Measurements from ENCODE around the gene HNRNPDL.
A peak's percentile ranks its signal among the peaks of the same experiment; 100 is the strongest.
"Not testable (repeated sequence)": the region's sequence is repeated elsewhere in the genome, so short reads cannot be mapped to it uniquely, and the experiment has no call there.

Gene HNRNPDL

GRCh38 chr4:82430193-82430963 lies at the start of gene HNRNPDL, which contains the start of gene ENOPH1:
Gene HNRNPDL (minus strand): TSS chr4:82430462. CDS start chr4:82429690, 772 bp downstream.
Gene ENOPH1 (plus strand): TSS chr4:82430590. CDS start chr4:82430830, 240 bp downstream.
- DNase-seq: peak; percentile 83 to 98

GRCh38 chr4:82479562-82479961 lies 49.3 kb upstream of the HNRNPDL start:
- no peak for DNase-seq

- DNase-seq: not testable (repeated sequence)
Measured at GRCh38 chr4:82477469-82477868, 47.2 kb upstream of the HNRNPDL start.

- DNase-seq: not testable (repeated sequence)
Measured at GRCh38 chr4:82475931-82476330, 45.7 kb upstream of the HNRNPDL start.

- DNase-seq: no peak
Measured at GRCh38 chr4:82473621-82474164, 43.4 kb upstream of the HNRNPDL start.

- not testable (repeated sequence) for DNase-seq
Measured at GRCh38 chr4:82473080-82473479, 42.8 kb upstream of the HNRNPDL start.

- DNase-seq: no peak
Measured at GRCh38 chr4:82469791-82470345, 39.6 kb upstream of the HNRNPDL start.

- DNase-seq: no peak
Measured at GRCh38 chr4:82467471-82467870, 37.2 kb upstream of the HNRNPDL start.

GRCh38 chr4:82463221-82463620 lies 33.0 kb upstream of the HNRNPDL start:
- no peak for DNase-seq

GRCh38 chr4:82462415-82462831 lies 32.2 kb upstream of the HNRNPDL start:
- peak; percentile 65 to 81 for DNase-seq

GRCh38 chr4:82461710-82462109 lies 31.4 kb upstream of the HNRNPDL start:
- no peak for DNase-seq

GRCh38 chr4:82458729-82459128 lies 28.5 kb upstream of the HNRNPDL start:
- DNase-seq: no peak

GRCh38 chr4:82457266-82457665 lies 27.0 kb upstream of the HNRNPDL start:
- no peak for DNase-seq

GRCh38 chr4:82452026-82452425 lies 21.8 kb upstream of the HNRNPDL start:
- DNase-seq: no peak

- DNase-seq: no peak
Measured at GRCh38 chr4:82450966-82451755, 20.9 kb upstream of the HNRNPDL start.

GRCh38 chr4:82447886-82448285 lies 17.6 kb upstream of the HNRNPDL start:
- no peak for DNase-seq

GRCh38 chr4:82439088-82439487 lies 8.8 kb upstream of the HNRNPDL start:
- no peak for DNase-seq

GRCh38 chr4:82437285-82438005 lies 7.2 kb upstream of the HNRNPDL start:
- DNase-seq: no peak

GRCh38 chr4:82436780-82437179 lies 6.5 kb upstream of the HNRNPDL start:
- DNase-seq: no peak

- DNase-seq: no peak
Measured at GRCh38 chr4:82436130-82436529, 5.9 kb upstream of the HNRNPDL start.

- no peak for DNase-seq
Measured at GRCh38 chr4:82434949-82435348, 4.7 kb upstream of the HNRNPDL start.

- no peak for DNase-seq
Measured at GRCh38 chr4:82433791-82434190, 3.5 kb upstream of the HNRNPDL start.

- DNase-seq: no peak
Measured at GRCh38 chr4:82432596-82432995, 2.3 kb upstream of the HNRNPDL start.

Data from NCI-H187 (cell line).